ENCODE data around the gene TMEM150A.
A peak's percentile ranks its signal among the peaks of the same experiment; 100 is the strongest.
"Not testable (repeated sequence)": the region's sequence is repeated elsewhere in the genome, so short reads cannot be mapped to it uniquely, and the experiment has no call there.

The TMEM150A gene

GRCh38 chr2:85631316-85631715, 28.8 kb upstream of the TMEM150A start:
- CTCF ChIA-PET, result interaction anchor here (1.3 to 2.2 kb wide), 3 partner anchors 11 to 76 kb away, joined by 4 to 9 read pairs (median 6); no protein-coding TSS in a partner anchor
- POLR2A ChIA-PET, result interaction anchor here (0.7 kb wide), 1 partner anchor 15 kb away, joined by 3 read pairs; the partner anchor contains the start of gene USP39

GRCh38 chr2:85628658-85629057, 26.2 kb upstream of the TMEM150A start:
- DNase-seq (ENCODE audit: extremely low spot score), result peak; percentile 51
- TF ChIP-seq CTCF (IDR thresholded peaks at IDR 0.05; ENCODE audit: control extremely low read depth, extremely low read depth, low read depth, missing control alignments), result no peak
- ChIA-PET POLR2A (no interaction called here), CTCF (interaction anchor here (0.7 to 13.0 kb wide), 9 partner anchors 8 to 79 kb away, joined by 3 to 147 read pairs (median 4); partner anchors contain the start of genes C2orf68 and VAMP8)

More at GRCh38 chr2:85631316-85631715, 28.8 kb upstream of the TMEM150A start:
- TF ChIP-seq CTCF (IDR thresholded peaks at IDR 0.05; ENCODE audit: control extremely low read depth, extremely low read depth, low read depth, missing control alignments), result no peak
- no peak for DNase-seq (ENCODE audit: extremely low spot score)

GRCh38 chr2:85623991-85624390, 21.5 kb upstream of the TMEM150A start:
- no peak for DNase-seq (ENCODE audit: extremely low spot score)
- ChIA-PET CTCF (interaction anchor here (13.0 kb wide), 1 partner anchor 13 kb away, joined by 147 read pairs; no protein-coding TSS in a partner anchor), POLR2A (no interaction called here)
- TF ChIP-seq CTCF (IDR thresholded peaks at IDR 0.05; ENCODE audit: control extremely low read depth, extremely low read depth, low read depth, missing control alignments), result no peak

GRCh38 chr2:85621338-85621737, 18.8 kb upstream of the TMEM150A start:
- TF ChIP-seq CTCF (IDR thresholded peaks at IDR 0.05; ENCODE audit: control extremely low read depth, extremely low read depth, low read depth, missing control alignments), result no peak
- no peak for DNase-seq (ENCODE audit: extremely low spot score)
- ChIA-PET CTCF (interaction anchor here (0.8 to 13.0 kb wide), 4 partner anchors 10 to 87 kb away, joined by 3 to 147 read pairs (median 6); no protein-coding TSS in a partner anchor), POLR2A (no interaction called here)

- TF ChIP-seq CTCF (IDR thresholded peaks at IDR 0.05; ENCODE audit: control extremely low read depth, extremely low read depth, low read depth, missing control alignments), result no peak
- no peak for DNase-seq (ENCODE audit: extremely low spot score)
- ChIA-PET CTCF (interaction anchor here (1.1 to 13.0 kb wide), 4 partner anchors 9 to 17 kb away, joined by 3 to 147 read pairs (median 10); no protein-coding TSS in a partner anchor), POLR2A (no interaction called here)
Observed at GRCh38 chr2:85619617-85620016, 17.1 kb upstream of the TMEM150A start.

- not testable (repeated sequence) for DNase-seq (ENCODE audit: extremely low spot score)
- CTCF ChIA-PET, result interaction anchor here (0.9 to 13.0 kb wide), 3 partner anchors 10 to 19 kb away, joined by 3 to 147 read pairs (median 6); no protein-coding TSS in a partner anchor
- POLR2A ChIA-PET, result interaction anchor here (0.6 to 0.7 kb wide), 2 partner anchors 25 to 53 kb away, joined by 3 to 5 read pairs; no protein-coding TSS in a partner anchor
Observed at GRCh38 chr2:85617723-85618122, 15.2 kb upstream of the TMEM150A start.

GRCh38 chr2:85615413-85615728, 12.9 kb upstream of the TMEM150A start:
- ChIA-PET POLR2A (interaction anchor here (0.6 kb wide), 1 partner anchor 8 kb away, joined by 5 read pairs; no protein-coding TSS in a partner anchor), CTCF (interaction anchor here (1.1 kb wide), 1 partner anchor 11 kb away, joined by 4 read pairs; no protein-coding TSS in a partner anchor)
- TF ChIP-seq CTCF (IDR thresholded peaks at IDR 0.05; ENCODE audit: control extremely low read depth, extremely low read depth, low read depth, missing control alignments), result no peak
- no peak for DNase-seq (ENCODE audit: extremely low spot score)

- POLR2A ChIA-PET; DNase-seq (ENCODE audit: extremely low spot score): not testable (repeated sequence)
- CTCF ChIA-PET, result interaction anchor here (1.1 kb wide), 1 partner anchor 12 kb away, joined by 4 read pairs; no protein-coding TSS in a partner anchor
Observed at GRCh38 chr2:85614757-85615156, 12.3 kb upstream of the TMEM150A start.
